HUES64 (cell line): ENCODE results near the gene SLC1A5.
"Not testable (repeated sequence)": the region's sequence is repeated elsewhere in the genome, so short reads cannot be mapped to it uniquely, and the experiment has no call there.

Experiments used
- H3K27ac ChIP-seq: 2 replicates; pipeline ENCODE4 v1.7.0; 2013; ENCODE audit warnings: low read depth, low read length, inconsistent platforms
- H3K27me3 ChIP-seq: 2 replicates; pipeline ENCODE4 v1.6.1; 2013; ENCODE audit warnings: mild to moderate bottlenecking, low read length; ENCODE audit not compliant: insufficient read depth
- H3K36me3 ChIP-seq: 2 replicates; pipeline ENCODE4 v1.6.1; 2013; ENCODE audit warnings: mild to moderate bottlenecking, low read length; ENCODE audit not compliant: insufficient read depth
- H3K4me1 ChIP-seq: 2 replicates; pipeline ENCODE4 v1.6.1; 2013; ENCODE audit warnings: mild to moderate bottlenecking, low read length, moderate library complexity; ENCODE audit not compliant: insufficient read depth
- H3K4me3 ChIP-seq: 2 replicates; pipeline ENCODE4 v1.5.1; 2013; ENCODE audit warnings: mild to moderate bottlenecking, low read length, moderate library complexity
- H3K9ac ChIP-seq: 2 replicates; pipeline ENCODE4 v1.6.1; 2013; ENCODE audit warnings: mild to moderate bottlenecking, low read depth, low read length
- H3K9me3 ChIP-seq: 2 replicates; pipeline ENCODE4 v1.6.1; 2013; ENCODE audit warnings: low read depth, low read length; ENCODE audit not compliant: insufficient read depth
- WGBS: fragments of 150-250, 120-280 bp; methylation state at CpG from one replicate; pipeline ENCODE4 v1.1.7; 2013; ENCODE audit warnings: missing lambda C conversion rate; 5-methylcytosine and 5-hydroxymethylcytosine counted together

Gene SLC1A5

GRCh38 chr19:46784262-46785053, 3.9 kb downstream of the SLC1A5 start:
- Histone ChIP-seq H3K4me3 (peak overlapping the region; percentile 100), H3K36me3 (peaks cover 56% of the 10 kb centered on the region), H3K4me1 (peaks cover 3% of the 10 kb centered on the region), H3K27ac (peak overlapping the region; percentile 97), H3K27me3 (peaks cover 3% of the 10 kb centered on the region; the same call in 1 of the 2 replicates), H3K9me3 (no peaks in the 10 kb centered on the region), H3K9ac (peak overlapping the region; percentile 96)
- WGBS, result 48% methylated on average over 17 of the region's 17 CpGs

GRCh38 chr19:46783670-46784069, 4.7 kb downstream of the SLC1A5 start:
- 93% methylated on average over 2 of the region's 2 CpGs for WGBS
- H3K4me1 ChIP-seq, result peaks cover 3% of the 10 kb centered on the region
- peak overlapping the region; percentile 96 for H3K9ac ChIP-seq
- H3K36me3 ChIP-seq, result peaks cover 63% of the 10 kb centered on the region
- no peaks in the 10 kb centered on the region for H3K27me3 ChIP-seq
- H3K9me3 ChIP-seq, result no peaks in the 10 kb centered on the region
- peak overlapping the region; percentile 97; the same call in 1 of the 2 replicates for H3K27ac ChIP-seq
- peak overlapping the region; percentile 100; the same call in 1 of the 2 replicates for H3K4me3 ChIP-seq

GRCh38 chr19:46782355-46783019, 5.9 kb downstream of the SLC1A5 start:
- H3K9ac ChIP-seq, result no peak overlapping the region
- no peaks in the 10 kb centered on the region for H3K27me3 ChIP-seq
- H3K27ac ChIP-seq, result no peak overlapping the region
- 97% methylated on average over 7 of the region's 7 CpGs for WGBS
- H3K36me3 ChIP-seq, result peaks cover 74% of the 10 kb centered on the region
- no peak overlapping the region for H3K4me3 ChIP-seq
- H3K9me3 ChIP-seq, result no peaks in the 10 kb centered on the region
- H3K4me1 ChIP-seq, result peaks cover 3% of the 10 kb centered on the region

- H3K27me3 ChIP-seq, H3K9ac ChIP-seq, H3K9me3 ChIP-seq, H3K27ac ChIP-seq, H3K4me3 ChIP-seq, H3K4me1 ChIP-seq: not testable (repeated sequence)
- WGBS, result 95% methylated on average over 12 of the region's 12 CpGs
- peaks cover 83% of the 10 kb centered on the region for H3K36me3 ChIP-seq
Measured at GRCh38 chr19:46777956-46778645, 10.3 kb downstream of the SLC1A5 start.

- no peaks in the 10 kb centered on the region for H3K27me3 ChIP-seq
- no peaks in the 10 kb centered on the region for H3K9me3 ChIP-seq
- H3K9ac ChIP-seq, result no peak overlapping the region
- no peak overlapping the region for H3K4me3 ChIP-seq
- H3K4me1 ChIP-seq, result no peaks in the 10 kb centered on the region
- 93% methylated on average over 32 of the region's 33 CpGs for WGBS
- no peak overlapping the region for H3K27ac ChIP-seq
- peaks cover 74% of the 10 kb centered on the region for H3K36me3 ChIP-seq
Measured at GRCh38 chr19:46776927-46777911, 11.2 kb downstream of the SLC1A5 start.

- Histone ChIP-seq H3K4me1 (no peaks in the 10 kb centered on the region), H3K27me3 (no peaks in the 10 kb centered on the region), H3K9ac (no peak overlapping the region), H3K4me3 (no peak overlapping the region), H3K9me3 (no peaks in the 10 kb centered on the region), H3K27ac (no peak overlapping the region), H3K36me3 (peaks cover 60% of the 10 kb centered on the region)
- 98% methylated on average over 11 of the region's 11 CpGs for WGBS
Measured at GRCh38 chr19:46775642-46776258, 12.6 kb downstream of the SLC1A5 start.

- Histone ChIP-seq H3K9ac (no peak overlapping the region), H3K9me3 (no peaks in the 10 kb centered on the region), H3K4me3 (no peak overlapping the region), H3K4me1 (no peaks in the 10 kb centered on the region), H3K27ac (no peak overlapping the region), H3K27me3 (no peaks in the 10 kb centered on the region), H3K36me3 (peaks cover 35% of the 10 kb centered on the region)
- 90% methylated on average over 7 of the region's 7 CpGs for WGBS
Measured at GRCh38 chr19:46773018-46773399, 15.4 kb downstream of the SLC1A5 start.

GRCh38 chr19:46772170-46773017, 16.0 kb downstream of the SLC1A5 start:
- H3K27me3 ChIP-seq, result no peaks in the 10 kb centered on the region
- H3K36me3 ChIP-seq, result peaks cover 30% of the 10 kb centered on the region
- H3K9ac ChIP-seq, result no peak overlapping the region
- 90% methylated on average over 12 of the region's 12 CpGs for WGBS
- H3K9me3 ChIP-seq, result no peaks in the 10 kb centered on the region
- H3K4me1 ChIP-seq, result no peaks in the 10 kb centered on the region
- no peak overlapping the region for H3K27ac ChIP-seq
- no peak overlapping the region for H3K4me3 ChIP-seq

- H3K4me1 ChIP-seq, H3K27ac ChIP-seq, H3K9ac ChIP-seq, H3K27me3 ChIP-seq, H3K9me3 ChIP-seq, H3K4me3 ChIP-seq, H3K36me3 ChIP-seq: not testable (repeated sequence)
- WGBS, result 68% methylated on average over 4 of the region's 4 CpGs
Measured at GRCh38 chr19:46768746-46769145, 19.6 kb downstream of the SLC1A5 start.
